Stimulated activated naive CD8-positive, alpha-beta T cell treated with anti-CD3 and anti-CD28 coated beads, Interleukin-15, Interleukin-2, amounts not matched to agents 100 U/mL and 50 U/mL, for 24 hours (primary cell): ENCODE measurements around the gene ADAMTSL3.
"Not testable (repeated sequence)": the region's sequence is repeated elsewhere in the genome, so short reads cannot be mapped to it uniquely, and the experiment has no call there.

Experiments used
- ATAC-seq: fragments of 150-1000 bp; cut with Tn5 transposase; one replicate; pipeline ENCODE4 v1.10.0; 2021
- DNase-seq: peaks from one replicate; pipeline ENCODE4 v3.0.0; 2021

Gene ADAMTSL3

GRCh38 chr15:83698294-83698693 lies 44.4 kb downstream of the ADAMTSL3 start:
- ATAC-seq, result no peak
- no peak for DNase-seq

GRCh38 chr15:83699028-83699427 lies 45.1 kb downstream of the ADAMTSL3 start:
- no peak for DNase-seq
- no peak for ATAC-seq

- no peak for DNase-seq
- no peak for ATAC-seq
These were observed 46.2 kb downstream of the ADAMTSL3 start for GRCh38 chr15:83700082-83700481.

- not testable (repeated sequence) for ATAC-seq
These were observed 48.4 kb downstream of the ADAMTSL3 start for GRCh38 chr15:83702314-83702713.

GRCh38 chr15:83708328-83708727 lies 54.4 kb downstream of the ADAMTSL3 start:
- no peak for DNase-seq
- no peak for ATAC-seq

More at GRCh38 chr15:83702314-83702713, 48.4 kb downstream of the ADAMTSL3 start:
- DNase-seq, result not testable (repeated sequence)

GRCh38 chr15:83709241-83709640 lies 55.3 kb downstream of the ADAMTSL3 start:
- DNase-seq (no peak), ATAC-seq (no peak)

GRCh38 chr15:83709811-83710210 lies 55.9 kb downstream of the ADAMTSL3 start:
- ATAC-seq, result no peak
- DNase-seq, result no peak

GRCh38 chr15:83710452-83710851 lies 56.5 kb downstream of the ADAMTSL3 start:
- no peak for DNase-seq
- no peak for ATAC-seq

- no peak for ATAC-seq
These were observed 57.3 kb downstream of the ADAMTSL3 start for GRCh38 chr15:83711236-83711635.

GRCh38 chr15:83713242-83713641 lies 59.3 kb downstream of the ADAMTSL3 start:
- DNase-seq (no peak), ATAC-seq (no peak)

More at GRCh38 chr15:83711236-83711635, 57.3 kb downstream of the ADAMTSL3 start:
- no peak for DNase-seq

- no peak for ATAC-seq
- no peak for DNase-seq
These were observed 61.2 kb downstream of the ADAMTSL3 start for GRCh38 chr15:83714939-83715628.

- DNase-seq, result no peak
- ATAC-seq, result no peak
These were observed 62.7 kb downstream of the ADAMTSL3 start for GRCh38 chr15:83716605-83717004.

GRCh38 chr15:83717010-83717409 lies 63.1 kb downstream of the ADAMTSL3 start:
- no peak for ATAC-seq
- DNase-seq, result no peak

- ATAC-seq (no peak), DNase-seq (no peak)
These were observed 66.5 kb downstream of the ADAMTSL3 start for GRCh38 chr15:83720468-83720867.

GRCh38 chr15:83721031-83721430 lies 67.1 kb downstream of the ADAMTSL3 start:
- ATAC-seq (no peak), DNase-seq (no peak)

- ATAC-seq (no peak), DNase-seq (no peak)
These were observed 68.1 kb downstream of the ADAMTSL3 start for GRCh38 chr15:83721981-83722380.

- ATAC-seq (no peak), DNase-seq (no peak)
These were observed 69.3 kb downstream of the ADAMTSL3 start for GRCh38 chr15:83723216-83723615.

GRCh38 chr15:83732196-83732595 lies 78.3 kb downstream of the ADAMTSL3 start:
- no peak for ATAC-seq
- no peak for DNase-seq

- ATAC-seq (no peak), DNase-seq (no peak)
These were observed 78.8 kb downstream of the ADAMTSL3 start for GRCh38 chr15:83732770-83733169.

- ATAC-seq (no peak), DNase-seq (no peak)
These were observed 79.3 kb downstream of the ADAMTSL3 start for GRCh38 chr15:83733206-83733605.

- ATAC-seq (no peak), DNase-seq (no peak)
These were observed 79.8 kb downstream of the ADAMTSL3 start for GRCh38 chr15:83733691-83734090.

- ATAC-seq, result no peak
- DNase-seq, result no peak
These were observed 80.6 kb downstream of the ADAMTSL3 start for GRCh38 chr15:83734487-83734886.

- ATAC-seq, result no peak
These were observed 85.7 kb downstream of the ADAMTSL3 start for GRCh38 chr15:83739629-83740028.

GRCh38 chr15:83745771-83746170 lies 91.8 kb downstream of the ADAMTSL3 start:
- ATAC-seq, result no peak
- DNase-seq, result no peak

More at GRCh38 chr15:83739629-83740028, 85.7 kb downstream of the ADAMTSL3 start:
- no peak for DNase-seq
